ENCODE measurements around the gene LMAN1L.

DNA sequence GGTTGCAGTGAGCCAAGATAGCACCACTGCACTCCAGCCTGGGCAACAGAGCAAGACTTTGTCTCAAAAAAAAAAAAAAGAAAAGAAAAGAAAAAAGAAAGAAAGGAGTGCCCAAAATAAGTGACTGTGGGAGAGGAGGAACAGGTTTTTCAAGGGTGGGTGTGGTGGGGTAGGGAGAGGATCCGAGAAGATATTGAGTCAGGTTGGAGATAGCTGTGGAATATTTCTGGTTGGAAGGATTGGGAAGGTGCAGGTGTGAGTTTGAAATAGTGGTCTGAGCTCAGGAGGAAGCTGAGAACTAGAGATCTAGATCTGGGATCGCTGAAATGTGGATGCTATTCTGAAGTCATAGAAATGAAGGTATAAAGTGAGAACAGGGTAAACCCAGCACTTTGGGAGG is 52.7 kb downstream of the LMAN1L start:
- TF ChIP-seq, protein P1, sequence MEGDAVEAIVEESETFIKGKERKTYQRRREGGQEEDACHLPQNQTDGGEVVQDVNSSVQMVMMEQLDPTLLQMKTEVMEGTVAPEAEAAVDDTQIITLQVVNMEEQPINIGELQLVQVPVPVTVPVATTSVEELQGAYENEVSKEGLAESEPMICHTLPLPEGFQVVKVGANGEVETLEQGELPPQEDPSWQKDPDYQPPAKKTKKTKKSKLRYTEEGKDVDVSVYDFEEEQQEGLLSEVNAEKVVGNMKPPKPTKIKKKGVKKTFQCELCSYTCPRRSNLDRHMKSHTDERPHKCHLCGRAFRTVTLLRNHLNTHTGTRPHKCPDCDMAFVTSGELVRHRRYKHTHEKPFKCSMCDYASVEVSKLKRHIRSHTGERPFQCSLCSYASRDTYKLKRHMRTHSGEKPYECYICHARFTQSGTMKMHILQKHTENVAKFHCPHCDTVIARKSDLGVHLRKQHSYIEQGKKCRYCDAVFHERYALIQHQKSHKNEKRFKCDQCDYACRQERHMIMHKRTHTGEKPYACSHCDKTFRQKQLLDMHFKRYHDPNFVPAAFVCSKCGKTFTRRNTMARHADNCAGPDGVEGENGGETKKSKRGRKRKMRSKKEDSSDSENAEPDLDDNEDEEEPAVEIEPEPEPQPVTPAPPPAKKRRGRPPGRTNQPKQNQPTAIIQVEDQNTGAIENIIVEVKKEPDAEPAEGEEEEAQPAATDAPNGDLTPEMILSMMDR (conservative IDR thresholded peaks at IDR 0.05; ENCODE audit: low read depth, low read length) = no peak
- TF ChIP-seq POLR2A (IDR thresholded peaks at IDR 0.05; ENCODE audit: low read depth, low read length) (no peak), RFX5 (IDR thresholded peaks at IDR 0.05; ENCODE audit: low read depth, low read length) (no peak), RAD21 (IDR thresholded peaks at IDR 0.05; ENCODE audit: low read length) (no peak), MAZ (IDR thresholded peaks at IDR 0.05; ENCODE audit: borderline replicate concordance, low read depth, low read length) (no peak), NFE2L2 (IDR thresholded peaks at IDR 0.05; ENCODE audit: low read depth, low read length) (no peak), MXI1 (IDR thresholded peaks at IDR 0.05; ENCODE audit: borderline replicate concordance, low read depth, low read length) (no peak), CEBPB (IDR thresholded peaks at IDR 0.05; ENCODE audit: low read depth, low read length) (no peak), FOS (IDR thresholded peaks at IDR 0.05; ENCODE audit: low read depth, low read length) (no peak), BHLHE40 (IDR thresholded peaks at IDR 0.05; ENCODE audit: low read depth, low read length) (no peak)
- TF ChIP-seq, protein P2, sequence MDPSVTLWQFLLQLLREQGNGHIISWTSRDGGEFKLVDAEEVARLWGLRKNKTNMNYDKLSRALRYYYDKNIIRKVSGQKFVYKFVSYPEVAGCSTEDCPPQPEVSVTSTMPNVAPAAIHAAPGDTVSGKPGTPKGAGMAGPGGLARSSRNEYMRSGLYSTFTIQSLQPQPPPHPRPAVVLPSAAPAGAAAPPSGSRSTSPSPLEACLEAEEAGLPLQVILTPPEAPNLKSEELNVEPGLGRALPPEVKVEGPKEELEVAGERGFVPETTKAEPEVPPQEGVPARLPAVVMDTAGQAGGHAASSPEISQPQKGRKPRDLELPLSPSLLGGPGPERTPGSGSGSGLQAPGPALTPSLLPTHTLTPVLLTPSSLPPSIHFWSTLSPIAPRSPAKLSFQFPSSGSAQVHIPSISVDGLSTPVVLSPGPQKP (IDR thresholded peaks at IDR 0.05; ENCODE audit: borderline replicate concordance, low read depth, low read length) = no peak

Measured in IMR-90 (cell line).